Fibroblast of mammary gland (primary cell): ENCODE data around the gene DES.
A peak's percentile ranks its signal among the peaks of the same experiment; 100 is the strongest.

Experiments used
- DNase-seq: peaks from one replicate; pipeline ENCODE4 v3.0.0-alpha.2; 2010; ENCODE audit warnings: low read depth
- H3K4me3 ChIP-seq: 2 replicates; pipeline ENCODE4 v1.5.1; 2011; ENCODE audit warnings: low read depth, mild to moderate bottlenecking, low read length, moderate library complexity; ENCODE audit not compliant: control insufficient read depth
- TF ChIP-seq, protein P1 (sequence below): conservative IDR thresholded peaks from 2 replicates; pipeline ENCODE4 v1.5.1; 2011; ENCODE audit warnings: low read depth, low read length, inconsistent platforms; ENCODE audit not compliant: control insufficient read depth, insufficient read depth

The DES gene

DNA sequence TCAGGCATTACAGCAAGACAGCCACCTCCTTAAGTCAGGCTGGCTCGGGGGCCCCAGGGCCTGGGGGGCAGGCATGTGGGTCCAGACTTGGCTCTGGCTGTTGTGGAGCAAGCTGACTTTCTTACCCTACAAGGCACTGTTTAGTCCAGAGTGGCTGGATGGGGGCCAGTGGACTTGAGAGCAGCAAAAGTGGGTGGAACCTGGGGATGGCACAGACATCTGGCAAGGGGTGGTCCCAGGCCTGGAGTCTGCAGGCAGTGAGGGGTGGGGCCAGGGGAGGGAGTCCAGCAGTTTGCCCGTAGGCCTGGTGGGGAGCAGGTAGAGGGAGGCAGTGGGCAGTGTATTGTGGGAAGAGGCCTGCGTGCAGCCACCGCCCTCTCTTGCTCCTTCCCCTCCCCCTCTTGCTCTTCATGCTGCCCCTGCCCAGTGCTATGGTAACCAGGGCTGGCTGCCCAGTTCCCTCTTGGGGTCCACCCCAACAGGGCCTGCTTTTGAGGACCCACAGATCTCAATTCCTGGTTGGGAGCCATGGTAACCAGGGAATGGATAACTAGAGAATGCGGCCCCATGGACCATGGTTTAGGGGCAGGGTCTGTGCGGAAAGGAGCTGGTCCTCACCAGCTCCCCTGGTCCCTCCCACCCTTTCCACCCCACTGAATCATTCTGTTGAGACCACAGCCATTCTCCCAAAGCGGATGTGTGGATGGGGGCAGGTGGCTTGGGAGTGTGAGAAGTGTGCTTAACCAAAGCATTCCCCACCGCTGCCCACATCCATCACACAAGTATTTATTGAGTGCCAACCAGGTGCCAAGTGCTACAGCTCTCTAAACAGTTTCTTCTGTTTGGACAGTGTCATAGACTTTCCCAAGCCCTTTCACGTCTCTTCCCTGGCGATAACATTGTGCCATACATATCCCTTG, 35.8 kb downstream of the DES start:
- peak; percentile 81 for DNase-seq
- no peak overlapping the region for H3K4me3 ChIP-seq
- TF ChIP-seq, protein P1, sequence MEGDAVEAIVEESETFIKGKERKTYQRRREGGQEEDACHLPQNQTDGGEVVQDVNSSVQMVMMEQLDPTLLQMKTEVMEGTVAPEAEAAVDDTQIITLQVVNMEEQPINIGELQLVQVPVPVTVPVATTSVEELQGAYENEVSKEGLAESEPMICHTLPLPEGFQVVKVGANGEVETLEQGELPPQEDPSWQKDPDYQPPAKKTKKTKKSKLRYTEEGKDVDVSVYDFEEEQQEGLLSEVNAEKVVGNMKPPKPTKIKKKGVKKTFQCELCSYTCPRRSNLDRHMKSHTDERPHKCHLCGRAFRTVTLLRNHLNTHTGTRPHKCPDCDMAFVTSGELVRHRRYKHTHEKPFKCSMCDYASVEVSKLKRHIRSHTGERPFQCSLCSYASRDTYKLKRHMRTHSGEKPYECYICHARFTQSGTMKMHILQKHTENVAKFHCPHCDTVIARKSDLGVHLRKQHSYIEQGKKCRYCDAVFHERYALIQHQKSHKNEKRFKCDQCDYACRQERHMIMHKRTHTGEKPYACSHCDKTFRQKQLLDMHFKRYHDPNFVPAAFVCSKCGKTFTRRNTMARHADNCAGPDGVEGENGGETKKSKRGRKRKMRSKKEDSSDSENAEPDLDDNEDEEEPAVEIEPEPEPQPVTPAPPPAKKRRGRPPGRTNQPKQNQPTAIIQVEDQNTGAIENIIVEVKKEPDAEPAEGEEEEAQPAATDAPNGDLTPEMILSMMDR, result no peak

DNA sequence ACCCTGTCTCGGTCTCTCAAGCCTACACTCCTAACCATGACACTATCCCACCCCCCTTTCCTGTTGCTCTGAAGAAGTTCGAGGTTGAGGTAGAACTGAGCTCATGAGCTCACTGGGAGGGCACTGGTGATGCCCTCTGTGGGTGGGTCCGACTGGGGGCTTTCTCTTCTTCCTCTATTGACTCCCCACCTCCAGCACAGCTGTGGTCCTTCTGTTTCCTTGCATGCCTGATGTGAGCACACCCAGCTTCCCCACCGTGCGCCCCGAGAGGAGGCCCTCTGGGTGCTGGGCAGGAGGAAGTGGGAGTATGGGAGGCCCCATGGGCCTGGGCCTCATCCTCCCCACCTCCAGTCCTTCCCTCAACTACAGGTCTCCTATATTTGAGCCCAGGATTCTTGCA, 37.4 kb downstream of the DES start:
- DNase-seq, result no peak
- H3K4me3 ChIP-seq, result no peak overlapping the region
- TF ChIP-seq, protein P1, result no peak

DNA sequence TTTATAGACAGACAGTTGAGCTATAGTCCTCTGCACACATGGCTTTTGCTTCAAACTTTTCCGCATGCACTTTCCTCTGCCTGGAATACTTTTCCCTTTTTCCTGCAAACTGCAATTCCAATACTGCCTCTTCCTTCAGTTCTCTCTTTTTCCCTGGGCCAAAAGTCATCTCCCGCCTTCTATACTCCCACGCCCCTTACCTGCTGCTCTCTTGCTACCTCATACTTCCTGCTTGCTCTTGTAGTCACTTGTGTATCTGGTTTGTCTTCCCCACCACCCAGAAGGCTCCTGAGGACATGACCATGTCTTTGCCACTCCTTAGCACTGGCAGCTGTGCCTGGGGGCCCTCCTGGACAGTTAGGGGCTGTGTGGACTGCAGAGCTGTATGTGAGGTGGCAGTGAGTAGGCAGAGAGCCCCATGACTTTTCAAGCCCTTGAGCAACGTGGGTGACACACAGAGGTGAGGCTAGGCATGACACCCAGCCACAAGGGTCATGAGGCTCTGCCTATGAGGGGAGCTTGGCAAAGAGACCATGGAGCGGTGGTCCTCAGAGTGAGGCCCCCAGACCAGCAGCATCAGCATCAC, 39.7 kb downstream of the DES start:
- no peak overlapping the region for H3K4me3 ChIP-seq
- TF ChIP-seq, protein P1, result no peak
- no peak for DNase-seq

DNA sequence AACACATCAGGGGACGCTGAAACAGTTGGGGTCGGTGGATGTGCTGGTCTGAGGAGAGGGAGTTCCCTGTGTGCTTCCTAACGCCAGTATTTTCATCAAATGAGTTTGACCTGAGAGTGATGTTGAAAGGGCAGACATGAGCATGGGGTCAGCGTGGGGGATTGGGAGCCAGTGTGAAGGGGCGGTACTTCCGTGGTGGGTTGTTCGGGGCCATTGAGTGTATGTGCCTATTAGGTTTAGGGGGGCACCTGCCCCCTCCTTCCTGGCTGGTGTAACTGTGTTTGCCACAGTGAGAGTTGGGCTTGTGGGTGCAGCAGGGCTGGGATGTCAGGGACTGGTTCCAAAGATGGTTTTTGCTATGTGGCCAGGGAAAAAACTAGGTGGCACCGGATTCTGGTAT, 40.8 kb downstream of the DES start:
- H3K4me3 ChIP-seq, result no peak overlapping the region
- no peak for DNase-seq
- TF ChIP-seq, protein P1, result no peak

DNA sequence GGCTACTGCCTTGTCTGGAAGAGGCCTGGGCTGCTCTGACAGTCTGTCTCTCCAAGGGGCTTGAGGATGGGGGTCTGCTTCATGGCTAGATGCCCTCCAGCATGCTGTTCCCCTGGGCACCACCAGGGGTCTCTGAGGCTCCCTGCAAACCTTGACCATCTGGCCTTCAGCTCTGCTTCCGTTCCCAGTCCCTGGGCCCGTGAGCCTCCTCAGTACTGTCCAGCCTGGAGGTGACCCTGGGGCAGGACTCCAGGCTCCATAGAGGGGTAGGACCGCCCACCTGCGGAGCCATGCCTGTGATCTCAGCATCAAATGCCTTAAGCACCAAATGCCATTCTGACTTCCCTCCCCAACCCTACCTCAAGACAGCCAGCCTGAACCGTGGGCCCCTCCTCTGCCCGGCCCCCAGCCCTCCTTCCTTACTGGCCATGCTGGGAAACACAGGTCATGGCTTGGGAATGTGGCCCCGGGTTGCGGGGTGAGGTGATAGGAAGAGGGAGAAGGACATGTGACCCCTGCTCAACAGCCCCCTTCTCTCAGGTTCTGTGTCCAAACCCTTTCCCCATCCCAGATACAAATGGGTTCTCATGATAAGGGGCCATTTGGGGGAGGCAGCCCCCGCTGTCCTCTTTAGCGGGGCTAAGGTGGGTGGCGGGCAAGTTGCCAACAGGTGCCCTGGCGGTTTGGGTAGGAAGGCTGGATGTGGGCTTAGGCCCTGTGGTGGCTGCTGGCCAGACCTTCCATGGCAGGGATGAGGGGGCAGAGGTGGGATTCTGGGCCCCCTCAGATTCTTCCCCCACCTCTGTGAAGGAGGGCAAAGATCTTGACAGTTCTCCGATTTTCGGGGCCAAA, 41.5 kb downstream of the DES start:
- H3K4me3 ChIP-seq, result no peak overlapping the region
- DNase-seq, result peak; percentile 61
- TF ChIP-seq, protein P1, result peak; percentile 96

DNA sequence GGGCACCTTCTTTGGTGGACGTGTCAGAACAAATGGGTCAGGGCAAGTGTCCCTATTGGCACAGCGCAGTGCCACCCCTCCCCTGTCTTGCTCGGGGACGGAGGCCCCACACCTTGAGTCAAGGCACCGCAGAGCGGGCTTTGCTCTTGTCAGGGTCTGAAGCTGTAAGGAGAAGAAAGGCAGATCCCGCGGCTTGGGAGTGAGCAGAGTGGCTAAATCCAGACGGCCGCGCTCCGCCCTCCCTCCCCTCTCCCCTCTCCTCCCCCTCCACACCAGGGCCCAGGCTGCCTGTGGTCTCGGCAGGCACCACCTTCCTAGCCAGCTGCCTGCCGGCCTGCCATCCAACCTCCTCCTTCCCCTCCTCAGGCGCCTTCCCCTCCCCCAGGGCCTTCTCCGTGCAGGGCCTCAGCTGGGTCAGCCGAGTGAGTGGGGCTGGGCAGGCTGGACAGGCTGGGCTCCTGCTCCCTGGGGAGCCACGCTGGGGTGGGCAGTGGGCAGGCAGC, 42.3 kb downstream of the DES start:
- no peak overlapping the region for H3K4me3 ChIP-seq
- peak; percentile 45 for DNase-seq
- TF ChIP-seq, protein P1, result no peak
